GM23338 (cell line): Measurements from ENCODE around the gene UBE2S.

ENCODE experiments used
- CTCF ChIP-seq, 2 experiments: fragments of 200-600 bp in 1 of 2; sonication (generic) in 1 of 2; conservative IDR thresholded peaks; 2 replicates each; pipeline versions ENCODE4 v1.5.1 to v1.6.1; 2016 to 2017; ENCODE audit warnings: antibody characterized with exemption in 2 of 2, low read depth in 2 of 2, mild to moderate bottlenecking in 2 of 2, moderate library complexity in 1 of 2
- EZH2 ChIP-seq: fragments of 200-600 bp; sonication (generic); IDR thresholded peaks from one replicate; pipeline ENCODE4 v1.8.0; 2017; ENCODE audit warnings: antibody characterized with exemption, mild to moderate bottlenecking, low read depth; ENCODE audit not compliant: unreplicated experiment
- POLR2AphosphoS5 ChIP-seq: IDR thresholded peaks from 2 replicates; pipeline ENCODE4 v1.6.1; 2016; ENCODE audit warnings: antibody characterized with exemption, low read depth
- STAT1 ChIP-seq: IDR thresholded peaks from one replicate; pipeline ENCODE4 v1.6.1; 2016; ENCODE audit warnings: antibody characterized with exemption; ENCODE audit not compliant: unreplicated experiment

- no peak; a peak in 1 of 4 replicates for TF ChIP-seq CTCF (conservative IDR thresholded peaks at IDR 0.05; ENCODE audit: low read depth in 2 of 2)
- TF ChIP-seq EZH2: no peak
- TF ChIP-seq POLR2AphosphoS5: no peak; the same call in 1 of the 2 replicates
- no peak for TF ChIP-seq STAT1
Measured at GRCh38 chr19:55368701-55369563, 38.7 kb downstream of the UBE2S start.
